GM21381 (cell line): ENCODE measurements around the gene MAN2B2.

ENCODE experiments used
- ATAC-seq: cut with Tn5 transposase; IDR thresholded peaks from one replicate; pipeline ENCODE4 v1.9.1; 2021; ENCODE audit warnings: mild to moderate bottlenecking, moderate library complexity; ENCODE audit not compliant: unreplicated experiment

The MAN2B2 gene

GRCh38 chr4:6574747-6575502 lies at the start of gene MAN2B2:
TSS of gene MAN2B2 (plus strand) at chr4:6575189. CDS start at chr4:6575211, 22 bp downstream.
- ATAC-seq: peak; percentile 94

DNA sequence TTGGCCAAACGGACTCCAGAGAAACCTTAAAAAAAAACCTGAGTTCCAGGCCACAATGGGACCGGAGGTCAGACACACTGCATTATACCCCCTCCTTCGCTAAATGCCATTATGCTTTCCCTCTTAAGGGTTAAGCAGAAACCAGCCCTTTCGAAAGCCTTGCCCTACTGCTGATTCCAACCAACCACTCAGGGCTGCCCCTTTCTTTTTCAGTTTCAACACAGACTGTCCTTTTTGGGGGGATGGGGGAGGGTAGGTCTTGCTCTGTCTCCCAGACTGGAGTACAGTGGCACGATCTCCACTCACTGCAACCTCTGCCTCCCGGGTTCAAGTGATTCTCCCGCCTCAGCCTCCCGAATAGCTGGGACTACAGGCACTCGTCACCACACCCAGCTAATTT lies 49.5 kb upstream of the MAN2B2 start:
- ATAC-seq: no peak

DNA sequence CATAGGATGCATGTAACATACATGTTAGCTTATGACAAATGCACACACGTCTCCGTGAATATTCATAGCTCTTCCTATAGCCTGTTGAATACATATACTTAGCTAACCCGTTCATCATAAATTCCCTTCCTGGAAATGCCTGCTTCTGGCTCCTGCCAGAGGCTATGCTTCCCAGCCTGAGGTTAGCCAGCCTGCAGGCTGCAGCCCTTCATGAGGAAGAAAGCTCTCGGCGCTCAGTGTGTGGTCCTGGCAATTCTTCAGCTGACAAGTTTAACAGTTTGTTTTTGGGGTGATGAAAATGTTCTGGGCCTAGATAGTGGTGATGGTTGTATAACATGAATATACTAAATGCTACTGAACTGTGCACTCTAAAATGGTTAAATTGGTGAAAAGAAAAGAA lies 48.8 kb upstream of the MAN2B2 start:
- ATAC-seq: no peak

- ATAC-seq: no peak
Measured at GRCh38 chr4:6526671-6527091, 48.3 kb upstream of the MAN2B2 start.

DNA sequence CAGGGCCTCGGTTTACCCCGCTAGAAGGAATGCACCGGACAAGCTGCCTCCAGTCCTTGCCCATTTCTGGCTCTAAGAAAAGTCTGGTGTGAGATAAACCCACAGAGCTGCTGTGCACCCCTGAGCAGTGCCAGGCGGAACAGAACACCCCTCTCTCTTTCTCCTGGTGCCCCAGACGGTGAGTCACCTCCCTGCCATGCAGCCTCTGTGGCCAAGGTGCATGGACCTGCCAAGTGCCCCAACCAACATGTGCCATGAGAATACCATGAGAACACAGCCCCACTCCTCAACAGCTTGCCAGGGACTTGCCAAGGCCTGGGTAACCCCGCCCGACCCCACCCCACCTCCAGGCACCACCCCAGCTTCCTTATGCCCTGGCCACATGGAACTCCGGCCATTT lies 47.7 kb upstream of the MAN2B2 start:
- ATAC-seq: no peak

DNA sequence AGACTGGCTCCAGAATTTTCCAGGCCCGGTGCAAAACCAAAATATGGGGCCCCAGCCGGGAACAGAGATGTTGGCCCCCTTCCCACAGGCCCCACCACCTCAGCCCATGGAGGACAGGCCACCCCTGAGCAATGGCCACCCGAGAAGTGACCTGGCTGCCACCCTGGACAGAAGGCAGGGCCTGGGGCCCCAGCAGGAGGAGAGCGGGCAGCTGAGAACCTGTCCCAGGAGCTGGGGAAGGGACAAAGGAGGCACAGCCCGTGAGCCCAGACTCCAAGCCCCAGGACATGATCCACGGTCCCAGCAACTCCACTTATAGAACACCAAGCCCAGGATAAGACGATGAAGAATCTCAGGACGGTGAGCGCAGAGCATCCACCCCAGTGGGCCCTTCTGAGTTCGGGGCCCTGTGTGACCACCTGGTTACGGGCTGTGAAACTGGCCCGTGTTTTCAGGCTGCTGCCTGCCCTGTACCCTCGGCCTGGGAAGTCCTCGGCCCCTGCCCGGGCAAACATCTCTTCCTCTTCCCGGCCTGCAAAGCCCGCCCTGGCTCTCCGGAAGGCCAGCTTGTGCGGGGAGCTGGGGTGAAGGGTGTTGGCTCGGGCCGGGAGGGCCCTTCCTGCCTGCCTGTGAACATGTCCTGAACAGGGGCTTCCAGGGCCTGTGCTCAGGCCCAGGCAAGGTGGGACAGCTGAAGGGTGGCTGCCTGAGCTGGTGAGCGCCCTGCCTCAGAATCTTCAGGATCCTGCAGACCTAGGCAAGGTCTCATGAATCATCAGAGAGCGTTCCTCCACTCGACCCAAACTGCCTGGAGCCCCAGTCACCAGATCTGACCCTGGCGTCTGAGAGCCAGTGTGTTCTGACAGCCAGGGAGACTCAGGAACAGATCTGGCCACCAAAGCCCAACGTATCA lies 47.0 kb upstream of the MAN2B2 start:
- no peak for ATAC-seq

DNA sequence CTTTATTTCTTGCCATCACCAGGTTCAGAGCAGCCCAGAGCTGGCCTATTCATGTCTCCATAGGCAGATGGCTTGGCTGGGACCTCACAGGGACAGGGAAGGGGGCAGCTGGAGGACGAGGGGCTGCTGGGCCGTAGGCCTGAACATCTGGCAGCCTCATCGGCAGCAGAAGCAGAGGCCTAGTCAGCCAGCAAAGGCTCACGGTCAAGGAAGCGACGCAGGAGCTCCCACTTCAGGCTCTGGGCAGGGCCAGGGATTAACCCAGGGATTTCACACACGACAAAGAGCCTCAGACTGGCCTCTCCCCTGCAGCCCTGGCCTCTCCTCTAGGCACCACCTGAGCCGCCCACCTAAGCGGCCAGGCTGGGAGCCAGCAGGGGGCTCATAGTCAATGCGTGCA lies 46.0 kb upstream of the MAN2B2 start:
- no peak for ATAC-seq

- ATAC-seq: no peak
Measured at GRCh38 chr4:6530301-6530700, 44.7 kb upstream of the MAN2B2 start.

- no peak for ATAC-seq
Measured at GRCh38 chr4:6530964-6531363, 44.0 kb upstream of the MAN2B2 start.

DNA sequence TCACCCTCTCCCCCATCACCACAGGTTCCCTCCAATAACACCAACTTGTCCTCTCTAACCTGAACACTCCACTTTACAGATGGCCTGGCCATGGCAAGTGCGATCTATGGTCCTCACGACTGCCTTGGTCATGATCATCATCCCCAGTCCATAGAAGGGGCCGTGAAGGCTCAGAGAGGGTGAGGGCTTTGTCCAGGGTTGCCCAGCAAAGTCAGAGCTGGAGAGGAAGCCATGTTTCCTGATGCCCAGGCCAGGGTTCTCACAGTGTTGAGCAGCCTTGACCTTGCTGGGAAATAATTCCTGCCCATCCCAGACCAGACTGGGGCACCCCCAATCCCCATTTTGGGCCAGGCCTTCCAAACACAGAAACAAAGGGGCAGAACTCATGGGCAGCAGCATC lies 42.9 kb upstream of the MAN2B2 start:
- ATAC-seq: no peak

GRCh38 chr4:6532658-6533057 lies 42.3 kb upstream of the MAN2B2 start:
- no peak for ATAC-seq

DNA sequence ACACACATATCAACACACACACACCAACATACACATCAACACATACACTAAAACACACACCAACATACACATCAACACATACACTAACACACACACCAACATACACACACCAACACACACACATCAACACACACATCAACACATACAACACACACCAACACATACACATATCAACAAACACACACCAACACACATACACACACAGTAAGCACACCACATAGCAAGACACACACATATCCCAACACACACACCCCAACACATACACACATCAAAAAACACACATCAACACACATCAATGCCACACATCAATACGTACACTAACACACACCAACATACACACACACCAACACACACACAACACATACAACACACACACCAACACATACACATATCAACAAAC lies 40.9 kb upstream of the MAN2B2 start:
- ATAC-seq: no peak

DNA sequence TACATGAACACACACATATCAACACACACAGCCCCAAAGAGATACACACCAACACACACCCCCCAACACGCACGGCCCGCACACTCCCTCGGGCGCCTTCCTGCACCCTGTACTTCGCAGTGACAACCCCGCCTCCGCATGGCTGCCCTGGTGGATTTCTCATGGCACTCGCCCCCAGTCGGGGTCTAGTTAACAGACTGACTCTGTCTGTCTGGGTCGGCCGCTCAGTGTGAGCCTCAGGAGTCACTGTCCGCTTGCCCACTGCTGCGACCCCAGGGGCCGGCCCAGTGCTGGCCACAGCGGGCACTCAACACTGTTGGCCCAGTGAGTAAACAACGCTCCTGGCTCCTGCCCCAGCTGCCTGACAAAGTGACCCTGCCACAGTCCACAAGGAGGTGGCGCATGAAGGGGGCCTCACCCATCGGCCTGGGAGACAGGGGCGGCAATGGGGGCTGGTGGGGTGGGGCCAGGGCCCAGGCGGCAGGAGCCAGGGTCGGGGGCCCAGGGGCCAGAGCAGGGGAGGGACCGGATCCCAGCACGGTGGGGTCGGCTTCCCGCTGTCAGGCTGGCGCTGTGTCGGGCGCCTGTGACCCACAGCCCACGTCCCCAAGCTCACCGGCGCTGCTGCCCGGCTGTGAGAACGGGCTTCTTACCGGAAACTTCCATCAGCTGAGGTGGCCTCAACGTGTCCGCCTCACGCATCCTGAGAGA lies 40.2 kb upstream of the MAN2B2 start:
- ATAC-seq: no peak

GRCh38 chr4:6535329-6535692 lies 39.7 kb upstream of the MAN2B2 start:
- ATAC-seq: no peak

GRCh38 chr4:6535706-6536105 lies 39.3 kb upstream of the MAN2B2 start:
- ATAC-seq: no peak

- no peak for ATAC-seq
Measured at GRCh38 chr4:6538111-6538510, 36.9 kb upstream of the MAN2B2 start.

- no peak for ATAC-seq
Measured at GRCh38 chr4:6538575-6538974, 36.4 kb upstream of the MAN2B2 start.

GRCh38 chr4:6539009-6539764 lies 35.8 kb upstream of the MAN2B2 start:
- no peak for ATAC-seq

- ATAC-seq: no peak
Measured at GRCh38 chr4:6540879-6541278, 34.1 kb upstream of the MAN2B2 start.

GRCh38 chr4:6541789-6542188 lies 33.2 kb upstream of the MAN2B2 start:
- ATAC-seq: no peak

DNA sequence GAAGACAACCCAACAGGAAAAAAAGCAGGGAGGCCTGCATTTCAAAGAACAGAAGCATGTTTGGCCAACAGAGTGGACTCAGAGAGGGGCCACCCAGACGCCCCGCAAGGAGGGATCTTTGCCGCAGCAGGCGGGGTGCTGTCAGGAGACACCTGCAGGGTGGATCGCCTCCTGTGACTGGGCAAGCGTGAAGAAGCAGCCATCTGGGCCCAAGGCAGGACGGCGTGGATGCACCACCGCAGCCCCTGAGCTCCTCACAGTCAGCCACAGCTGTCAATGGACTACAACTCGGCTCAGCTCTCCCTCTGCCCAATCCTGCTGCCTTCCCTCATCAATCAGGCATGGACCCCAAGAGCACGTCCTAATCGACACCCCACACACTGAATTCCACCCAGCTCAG lies 32.0 kb upstream of the MAN2B2 start:
- ATAC-seq: no peak
